Effector memory CD4-positive, alpha-beta T cell (primary cell): ENCODE data around the gene GVQW3.

Experiments
- DNase-seq, 3 donors: peaks; one replicate each; pipeline ENCODE4 v3.0.0-alpha.2; 2020
- H3K27ac ChIP-seq: 2 replicates; pipeline ENCODE4 v1.7.0; 2013; ENCODE audit warnings: mild to moderate bottlenecking, low read length, moderate library complexity; ENCODE audit not compliant: insufficient read depth, poor library complexity, severe bottlenecking
- H3K27me3 ChIP-seq: replicated peaks from 2 replicates; pipeline ENCODE4 v1.7.0; 2013; ENCODE audit warnings: mild to moderate bottlenecking, low read length; ENCODE audit not compliant: insufficient read depth, control insufficient read depth, poor library complexity, severe bottlenecking
- H3K36me3 ChIP-seq: 2 replicates; pipeline ENCODE4 v1.7.0; 2013; ENCODE audit warnings: mild to moderate bottlenecking, low read length, moderate library complexity; ENCODE audit not compliant: control insufficient read depth, insufficient read depth
- H3K4me1 ChIP-seq: 2 replicates; pipeline ENCODE4 v1.7.0; 2013; ENCODE audit warnings: low read length, mild to moderate bottlenecking; ENCODE audit not compliant: control insufficient read depth, insufficient read depth, poor library complexity, severe bottlenecking
- H3K4me3 ChIP-seq: 2 replicates; pipeline ENCODE4 v1.7.0; 2013; ENCODE audit warnings: low read length, low read depth, mild to moderate bottlenecking; ENCODE audit not compliant: insufficient read depth, poor library complexity, severe bottlenecking
- H3K9me3 ChIP-seq: 2 replicates; pipeline ENCODE4 v1.7.0; 2013; ENCODE audit warnings: mild to moderate bottlenecking, low read length, moderate library complexity; ENCODE audit not compliant: control insufficient read depth
- total RNA-seq, 3 donors: gene quantifications; one replicate each; lab custom pipeline; 2026; lab: John Stamatoyannopoulos, UW

The GVQW3 gene
- 5.2 to 7.6 (median 6.1) reads per million in 3 donors for total RNA-seq

GRCh38 chr11:76380977-76381719, at the start of gene GVQW3, which contains the start of gene THAP12:
TSS of gene GVQW3 (plus strand) at chr11:76381323. CDS start at chr11:76381829, 506 bp downstream.
TSS of gene THAP12 (minus strand) at chr11:76381132. CDS start at chr11:76380836, 296 bp downstream.
- H3K4me1 ChIP-seq, result no peaks in the 10 kb centered on the region
- peak within 1 kb of the TSS; percentile 70 for H3K4me3 ChIP-seq
- peak within 1 kb of the TSS; percentile 65 for H3K27ac ChIP-seq
- no peaks in the 10 kb centered on the region for H3K36me3 ChIP-seq
- peak; percentile 96 to 97 (median 96) for DNase-seq
- H3K9me3 ChIP-seq, result no peaks in the 10 kb centered on the region
- no peaks in the 10 kb centered on the region for H3K27me3 ChIP-seq

GRCh38 chr11:76334826-76335389, 46.2 kb upstream of the GVQW3 start:
- Histone ChIP-seq H3K9me3 (peaks cover 6% of the 10 kb centered on the region), H3K4me3 (no peak overlapping the region), H3K36me3 (no peaks in the 10 kb centered on the region), H3K27ac (no peak overlapping the region), H3K27me3 (no peaks in the 10 kb centered on the region), H3K4me1 (peaks cover 5% of the 10 kb centered on the region)
- DNase-seq, result no peak

GRCh38 chr11:76335842-76336241, 45.3 kb upstream of the GVQW3 start:
- DNase-seq, result no peak
- H3K4me3 ChIP-seq, result no peak overlapping the region
- no peaks in the 10 kb centered on the region for H3K36me3 ChIP-seq
- peaks cover 6% of the 10 kb centered on the region for H3K9me3 ChIP-seq
- H3K27me3 ChIP-seq, result no peaks in the 10 kb centered on the region
- H3K4me1 ChIP-seq, result peaks cover 5% of the 10 kb centered on the region
- no peak overlapping the region for H3K27ac ChIP-seq

- no peak overlapping the region for H3K4me3 ChIP-seq
- H3K4me1 ChIP-seq, result peaks cover 5% of the 10 kb centered on the region
- H3K9me3 ChIP-seq, result peaks cover 6% of the 10 kb centered on the region
- no peaks in the 10 kb centered on the region for H3K36me3 ChIP-seq
- no peak overlapping the region for H3K27ac ChIP-seq
- H3K27me3 ChIP-seq, result no peaks in the 10 kb centered on the region
- DNase-seq, result no peak
Observed at GRCh38 chr11:76336597-76336996, 44.5 kb upstream of the GVQW3 start.

GRCh38 chr11:76337469-76337868, 43.7 kb upstream of the GVQW3 start:
- Histone ChIP-seq H3K27me3 (no peaks in the 10 kb centered on the region), H3K4me3 (no peak overlapping the region), H3K9me3 (peaks cover 6% of the 10 kb centered on the region), H3K4me1 (peaks cover 5% of the 10 kb centered on the region), H3K27ac (peak overlapping the region; percentile 10), H3K36me3 (no peaks in the 10 kb centered on the region)
- no peak for DNase-seq

GRCh38 chr11:76337923-76338322, 43.2 kb upstream of the GVQW3 start:
- H3K9me3 ChIP-seq, result peaks cover 6% of the 10 kb centered on the region
- H3K27me3 ChIP-seq, result no peaks in the 10 kb centered on the region
- no peak for DNase-seq
- no peak overlapping the region for H3K4me3 ChIP-seq
- H3K36me3 ChIP-seq, result no peaks in the 10 kb centered on the region
- peak overlapping the region; percentile 10 for H3K27ac ChIP-seq
- H3K4me1 ChIP-seq, result peaks cover 5% of the 10 kb centered on the region

- no peak overlapping the region for H3K4me3 ChIP-seq
Observed at GRCh38 chr11:76339221-76339620, 41.9 kb upstream of the GVQW3 start.

GRCh38 chr11:76347466-76347865, 33.7 kb upstream of the GVQW3 start:
- Histone ChIP-seq H3K27ac (no peak overlapping the region), H3K27me3 (no peaks in the 10 kb centered on the region), H3K4me3 (no peak overlapping the region), H3K9me3 (no peaks in the 10 kb centered on the region), H3K4me1 (no peaks in the 10 kb centered on the region), H3K36me3 (peaks cover 4% of the 10 kb centered on the region)
- no peak for DNase-seq

More at GRCh38 chr11:76339221-76339620, 41.9 kb upstream of the GVQW3 start:
- no peak for DNase-seq
- Histone ChIP-seq H3K27ac (no peak overlapping the region), H3K27me3 (no peaks in the 10 kb centered on the region), H3K36me3 (no peaks in the 10 kb centered on the region), H3K9me3 (peaks cover 6% of the 10 kb centered on the region), H3K4me1 (peaks cover 5% of the 10 kb centered on the region)

GRCh38 chr11:76348348-76348747, 32.8 kb upstream of the GVQW3 start:
- no peak for DNase-seq
- Histone ChIP-seq H3K4me3 (no peak overlapping the region), H3K9me3 (no peaks in the 10 kb centered on the region), H3K36me3 (peaks cover 10% of the 10 kb centered on the region), H3K27ac (no peak overlapping the region), H3K4me1 (no peaks in the 10 kb centered on the region), H3K27me3 (no peaks in the 10 kb centered on the region)

- Histone ChIP-seq H3K27ac (no peak overlapping the region), H3K4me1 (no peaks in the 10 kb centered on the region), H3K27me3 (no peaks in the 10 kb centered on the region), H3K9me3 (peaks cover 10% of the 10 kb centered on the region), H3K36me3 (peaks cover 46% of the 10 kb centered on the region), H3K4me3 (no peak overlapping the region)
- DNase-seq, result no peak
Observed at GRCh38 chr11:76355172-76355571, 26.0 kb upstream of the GVQW3 start.
